Right lobe of liver (tissue), 4 donors: ENCODE measurements around the gene GOLGA7B.

Experiments
- CTCF ChIP-seq, 4 donors: fragments of 200-600 bp in 3 of 4; fragments of 450-650 bp in 1 of 4; IDR thresholded peaks; one replicate each; pipeline versions ENCODE4 v1.5.1 to v1.8.0; 2016 to 2022; ENCODE audit warnings: antibody characterized with exemption in 4 of 4, mild to moderate bottlenecking in 2 of 4
- POLR2A ChIP-seq: fragments of 450-650 bp; IDR thresholded peaks from one replicate; pipeline ENCODE4 v1.6.1; 2017; ENCODE audit warnings: antibody characterized with exemption, mild to moderate bottlenecking
- donor health status: DM: no; HTN: no; CAD: no.
- donor health status: DM: no; HTN: no; CAD: no.
- donor health status: DM: no; HTN: yes; CAD: no.

DNA sequence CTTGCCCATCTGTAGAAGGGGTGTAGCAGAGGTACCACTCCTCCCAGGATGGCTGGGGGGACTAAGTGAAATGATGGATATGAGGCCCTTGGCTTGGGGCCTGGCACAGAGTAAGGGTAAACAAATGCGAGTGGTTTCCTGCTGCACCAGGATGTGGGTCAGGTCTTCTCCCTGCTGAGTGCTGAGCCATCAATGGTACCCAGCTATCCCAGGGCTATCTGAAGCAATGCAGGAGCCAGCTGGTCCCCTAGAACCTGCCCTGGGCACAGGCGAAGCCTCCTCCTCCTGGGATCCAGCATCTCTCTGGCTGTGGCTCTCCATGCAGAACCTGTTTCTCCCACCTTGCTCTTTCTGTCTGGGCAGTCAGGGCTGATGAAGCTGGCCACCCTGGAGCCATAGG, 20.9 kb upstream of the GOLGA7B start:
- no peak for TF ChIP-seq CTCF (IDR thresholded peaks at IDR 0.05)
- no peak for TF ChIP-seq POLR2A
